NCI-H2227 (cell line): ENCODE data around the gene GOLGA6A.
A peak's percentile ranks its signal among the peaks of the same experiment; 100 is the strongest.

Experiments
- DNase-seq: peaks from one replicate; lab custom pipeline; 2025; ENCODE audit not compliant: unreplicated experiment; lab: John Stamatoyannopoulos, UW

GOLGA6A gene

GRCh38 chr15:74037171-74038117 lies 44.9 kb downstream of the GOLGA6A start:
- no peak for DNase-seq

GRCh38 chr15:74036271-74037170 lies 45.8 kb downstream of the GOLGA6A start:
- DNase-seq, result peak; percentile 81

GRCh38 chr15:74035121-74036017 lies 47.0 kb downstream of the GOLGA6A start:
- no peak for DNase-seq

GRCh38 chr15:74034206-74034755 lies 48.1 kb downstream of the GOLGA6A start:
- DNase-seq, result no peak

- DNase-seq, result no peak
These were observed 49.5 kb downstream of the GOLGA6A start for GRCh38 chr15:74032606-74033561.

GRCh38 chr15:74032046-74032445 lies 50.3 kb downstream of the GOLGA6A start:
- no peak for DNase-seq

- no peak for DNase-seq
These were observed 53.7 kb downstream of the GOLGA6A start for GRCh38 chr15:74028646-74029045.

GRCh38 chr15:74027688-74028087 lies 54.7 kb downstream of the GOLGA6A start:
- DNase-seq, result no peak

- no peak for DNase-seq
These were observed 56.9 kb downstream of the GOLGA6A start for GRCh38 chr15:74025436-74025835.

- DNase-seq, result no peak
These were observed 57.7 kb downstream of the GOLGA6A start for GRCh38 chr15:74024687-74025086.

GRCh38 chr15:74022706-74023470 lies 59.5 kb downstream of the GOLGA6A start:
- DNase-seq, result no peak
